IMR-90 (cell line): ENCODE results near the gene NTRK2. TPM values are rescaled to one million over a fixed set of nuclear protein-coding genes. Genes with fewer than 3 reads are reported as not detected.
A peak's percentile ranks its signal among the peaks of the same experiment; 100 is the strongest.

ENCODE experiments used
- ATAC-seq: fragments of 200-7000 bp; cut with Tn5 transposase; 2 replicates; pipeline ENCODE4 v1.9.1; 2020; ENCODE audit warnings: low read depth, mild to moderate bottlenecking, moderate library complexity
- BruUV-seq: library from RNA; stranded (reverse); fragments of 400-500 nt; replicated peaks from 2 replicates; lab custom pipeline; 2021; lab: Mats Ljungman, UMichigan
- CTCF ChIA-PET: fragments of 300-600 bp; formaldehyde crosslinking; extraction: SDS; loops from one replicate; lab custom pipeline; 2021; ENCODE audit warnings: antibody characterized with exemption; lab: Yijun Ruan, JAX
- POLR2A ChIA-PET: fragments of 300-600 bp; sonication (Branson Sonifier 250); formaldehyde crosslinking; loops from one replicate; lab custom pipeline; 2022; ENCODE audit warnings: antibody characterized with exemption; ENCODE audit not compliant: unreplicated experiment; lab: Charles Lee
- DNase-seq: peaks from one replicate; pipeline ENCODE4 v3.0.0; 2013
- H2AFZ ChIP-seq: replicated peaks from 2 replicates; pipeline ENCODE3; 2013; ENCODE audit warnings: low read length, mild to moderate bottlenecking; ENCODE audit not compliant: poor library complexity
- H2AK5ac ChIP-seq: 2 replicates; pipeline ENCODE4 v1.6.1; 2013; ENCODE audit warnings: low read depth, low read length, inconsistent platforms
- H2AK9ac ChIP-seq: replicated peaks from 2 replicates; pipeline ENCODE3; 2013; ENCODE audit warnings: mild to moderate bottlenecking, low read depth, low read length, moderate library complexity; ENCODE audit not compliant: poor library complexity
- H2BK120ac ChIP-seq: 2 replicates; pipeline ENCODE4 v1.6.1; 2013; ENCODE audit warnings: low read depth, low read length, inconsistent platforms
- H2BK15ac ChIP-seq: 3 replicates; pipeline ENCODE4 v1.6.1; 2013; ENCODE audit warnings: low read depth, low read length, inconsistent platforms
- H2BK20ac ChIP-seq: 2 replicates; pipeline ENCODE4 v1.6.1; 2013; ENCODE audit warnings: low read depth, mild to moderate bottlenecking, inconsistent platforms, low read length, moderate library complexity
- H2BK5ac ChIP-seq: 2 replicates; pipeline ENCODE4 v1.6.1; 2013; ENCODE audit warnings: mild to moderate bottlenecking, low read depth, low read length, inconsistent platforms; ENCODE audit not compliant: poor library complexity, severe bottlenecking
- H3K14ac ChIP-seq: replicated peaks from 2 replicates; pipeline ENCODE4 v1.6.1; 2013; ENCODE audit warnings: low read depth, low read length, inconsistent platforms
- H3K18ac ChIP-seq: 2 replicates; pipeline ENCODE4 v1.6.1; 2013; ENCODE audit warnings: low read depth, low read length, control low read depth
- H3K23ac ChIP-seq: 2 replicates; pipeline ENCODE4 v1.6.1; 2013; ENCODE audit warnings: low read depth, low read length, inconsistent platforms
- H3K27ac ChIP-seq: 2 replicates; pipeline ENCODE4 v1.5.1; 2013; ENCODE audit warnings: mild to moderate bottlenecking, control low read depth, low read length; ENCODE audit not compliant: insufficient read depth
- H3K27me3 ChIP-seq: 2 replicates; pipeline ENCODE4 v1.6.1; 2013; ENCODE audit warnings: low read length; ENCODE audit not compliant: control insufficient read depth, insufficient read depth
- H3K36me3 ChIP-seq: 2 replicates; pipeline ENCODE4 v1.6.1; 2013; ENCODE audit warnings: low read length, mixed read lengths; ENCODE audit not compliant: control insufficient read depth, insufficient read depth
- H3K4ac ChIP-seq: 2 replicates; pipeline ENCODE4 v1.6.1; 2013; ENCODE audit warnings: low read depth, low read length, inconsistent platforms
- H3K4me1 ChIP-seq: 2 replicates; pipeline ENCODE4 v1.6.1; 2013; ENCODE audit warnings: low read length, mixed read lengths; ENCODE audit not compliant: control insufficient read depth, insufficient read depth
- H3K4me2 ChIP-seq: 2 replicates; pipeline ENCODE4 v1.6.1; 2013; ENCODE audit warnings: low read depth, mild to moderate bottlenecking, control low read depth, low read length, moderate library complexity
- H3K4me3 ChIP-seq: 2 replicates; pipeline ENCODE4 v1.5.1; 2013; ENCODE audit warnings: low read depth, mild to moderate bottlenecking, control low read depth, low read length, moderate library complexity; ENCODE audit not compliant: insufficient read depth
- H3K56ac ChIP-seq: 2 replicates; pipeline ENCODE4 v1.6.1; 2013; ENCODE audit warnings: low read length, inconsistent platforms; ENCODE audit not compliant: insufficient read depth; ENCODE audit errors: extremely low read depth
- H3K79me1 ChIP-seq, 2 experiments: 2 replicates each; pipeline ENCODE4 v1.6.1; 2013; ENCODE audit warnings: low read length in 2 of 2, inconsistent platforms in 1 of 2, low read depth in 1 of 2
- H3K9ac ChIP-seq: 2 replicates; pipeline ENCODE4 v1.6.1; 2013; ENCODE audit warnings: low read depth, low read length, control low read depth
- H3K9me1 ChIP-seq: 2 replicates; pipeline ENCODE4 v1.6.1; 2013; ENCODE audit warnings: low read length, inconsistent platforms; ENCODE audit not compliant: insufficient read depth
- H3K9me3 ChIP-seq: 2 replicates; pipeline ENCODE4 v1.6.1; 2013; ENCODE audit warnings: low read length; ENCODE audit not compliant: control insufficient read depth, insufficient read depth
- H4K20me1 ChIP-seq: 2 replicates; pipeline ENCODE4 v1.6.1; 2013; ENCODE audit warnings: low read length, inconsistent platforms; ENCODE audit not compliant: insufficient read depth
- H4K5ac ChIP-seq: 2 replicates; pipeline ENCODE4 v1.6.1; 2013; ENCODE audit warnings: mild to moderate bottlenecking, low read depth, low read length, control low read depth
- H4K8ac ChIP-seq, 2 experiments: 2 replicates each; pipeline ENCODE4 v1.6.1; 2013; ENCODE audit warnings: low read depth in 2 of 2, low read length in 2 of 2, control low read depth in 1 of 2, inconsistent platforms in 1 of 2
- H4K91ac ChIP-seq: 2 replicates; pipeline ENCODE4 v1.6.1; 2013; ENCODE audit warnings: low read depth, low read length, inconsistent platforms; ENCODE audit not compliant: insufficient read depth
- BHLHE40 ChIP-seq: fragments of 150-350 bp; IDR thresholded peaks from 2 replicates; pipeline ENCODE4 v1.6.1; 2016; ENCODE audit warnings: mild to moderate bottlenecking, low read depth, low read length
- CEBPB ChIP-seq: IDR thresholded peaks from 2 replicates; pipeline ENCODE4 v1.6.1; 2012; ENCODE audit warnings: low read depth, low read length, improper control_type of control experiment
- MAFK ChIP-seq: IDR thresholded peaks from 2 replicates; pipeline ENCODE4 v1.6.1; 2012; ENCODE audit warnings: low read depth, low read length, improper control_type of control experiment
- NFE2L2 ChIP-seq: fragments of 150-350 bp; IDR thresholded peaks from 2 replicates; pipeline ENCODE4 v1.6.1; 2016; ENCODE audit warnings: low read depth, mild to moderate bottlenecking, low read length
- POLR2A ChIP-seq: IDR thresholded peaks from 2 replicates; pipeline ENCODE4 v1.6.1; 2012; ENCODE audit warnings: mild to moderate bottlenecking, low read depth, low read length
- RCOR1 ChIP-seq: IDR thresholded peaks from 2 replicates; pipeline ENCODE4 v1.6.1; 2012; ENCODE audit warnings: mild to moderate bottlenecking, low read length, improper control_type of control experiment; ENCODE audit not compliant: insufficient replicate concordance
- RFX5 ChIP-seq: IDR thresholded peaks from 2 replicates; pipeline ENCODE4 v1.8.0; 2012; ENCODE audit warnings: low read depth, mild to moderate bottlenecking, low read length, moderate library complexity
- SMC3 ChIP-seq: fragments of 150-350 bp; IDR thresholded peaks from 2 replicates; pipeline ENCODE4 v1.6.1; 2016; ENCODE audit warnings: low read depth, mild to moderate bottlenecking, antibody characterized with exemption, low read length, moderate library complexity
- WGBS, 2 experiments: methylation state at CpG; one replicate each; pipeline versions ENCODE4 v1.1.5 to v1.1.7; 2013; ENCODE audit warnings: missing lambda C conversion rate in 2 of 2; ENCODE audit not compliant: insufficient read length in 1 of 2; ENCODE audit errors: extremely low coverage in 2 of 2; 5-methylcytosine and 5-hydroxymethylcytosine counted together
- dilution Hi-C: fragments of 300-500 bp; cut with HindIII; formaldehyde crosslinking; loops from one replicate; pipeline ENCODE4 v1.14.3; 2018; ENCODE audit warnings: low sequenced_read_pairs; ENCODE audit not compliant: unreplicated experiment
- in situ Hi-C: fragments of 300-500 bp; cut with MboI; formaldehyde crosslinking; loops from 3 replicates; pipeline ENCODE4 v1.14.3; 2019; ENCODE audit warnings: low sequenced_read_pairs, inconsistent platforms, mixed read lengths
- intact Hi-C: fragments of 100-400 bp; cut with micrococcal nuclease; formaldehyde crosslinking; loops from 2 replicates; pipeline ENCODE4 v1.10.0; 2022
- polyA plus RNA-seq, 3 experiments: library from polyadenylated mRNA; depleted of rRNA; stranded (reverse); fragments of >200 nt; gene quantifications; 2 replicates each; pipeline ENCODE4 v1.2.3, GENCODE V29; 2012; ENCODE audit warnings: low replicate concordance in 1 of 3
- total RNA-seq: library from RNA; depleted of rRNA; stranded (reverse); fragments of >200 nt; gene quantifications from 2 replicates; pipeline ENCODE4 v1.2.3, GENCODE V29; 2012
- TF ChIP-seq, protein P1 (sequence below): fragments of 150-350 bp; IDR thresholded peaks from 2 replicates; pipeline ENCODE4 v1.6.1; 2017; ENCODE audit warnings: mild to moderate bottlenecking, antibody characterized with exemption, low read length, low read depth

Gene NTRK2
- total and polyA plus RNA-seq, 2 of the 4 experiments (the other 2 are of a cell fraction) = under 0.01 to 0.02 TPM

DNA sequence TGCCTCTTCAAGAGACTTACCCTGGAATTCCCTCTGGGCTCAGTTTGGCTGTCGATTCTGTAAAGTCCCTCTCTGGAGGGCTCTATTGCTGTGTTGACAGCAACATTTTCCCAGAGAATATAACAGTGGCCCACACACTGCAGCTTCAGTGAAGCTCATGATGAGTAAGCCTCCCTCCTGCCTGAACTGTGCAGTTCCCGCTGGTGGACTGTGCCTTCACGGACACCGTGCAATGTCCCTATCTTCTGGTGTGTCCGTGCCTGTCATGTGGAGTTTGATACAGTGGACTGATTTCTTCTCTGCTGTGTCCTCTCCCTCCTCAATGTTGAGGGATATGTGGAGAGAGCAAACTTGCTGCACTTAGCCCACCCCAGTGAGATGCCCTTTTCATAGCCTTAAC lies 109.0 kb downstream of the NTRK2 start:
- Histone ChIP-seq H3K79me1 (no peaks in the 10 kb centered on the region), H3K4me3 (no peak overlapping the region), H2BK5ac (no peak overlapping the region), H3K9ac (no peak overlapping the region), H4K5ac (no peak overlapping the region), H2AK9ac (no peak overlapping the region), H3K56ac (no peak overlapping the region), H2BK120ac (no peak overlapping the region), H3K23ac (no peak overlapping the region), H2BK15ac (no peak overlapping the region), H4K20me1 (no peaks in the 10 kb centered on the region), H3K4me1 (no peaks in the 10 kb centered on the region), H2AK5ac (no peak overlapping the region), H4K91ac (no peak overlapping the region), H3K4ac (no peak overlapping the region), H3K27ac (no peak overlapping the region), H3K14ac (no peak overlapping the region), H3K36me3 (no peaks in the 10 kb centered on the region), H2AFZ (peak overlapping the region; percentile 13), H4K8ac (no peak overlapping the region), H3K18ac (no peak overlapping the region), H3K27me3 (no peaks in the 10 kb centered on the region), H3K9me1 (no peaks in the 10 kb centered on the region), H2BK20ac (no peak overlapping the region), H3K4me2 (no peak overlapping the region), H3K9me3 (peaks cover 2% of the 10 kb centered on the region; the same call in 1 of the 2 replicates)
- ChIA-PET CTCF (interaction anchor here (1.4 kb wide), 1 partner anchor 382 kb away, joined by 4 read pairs; no protein-coding TSS in a partner anchor), POLR2A (no interaction called here)
- BruUV-seq = no TSS peak
- in situ Hi-C loops = no loop called here
- DNase-seq (no peak), ATAC-seq (no peak)
- WGBS, 2 experiments = no CpG with 5 or more reads among the region's 5 CpGs
- intact Hi-C loops = no loop called here
- TF ChIP-seq BHLHE40 = no peak
- TF ChIP-seq CEBPB = no peak
- TF ChIP-seq MAFK = no peak
- TF ChIP-seq NFE2L2 = no peak
- no peak for TF ChIP-seq RCOR1
- TF ChIP-seq RFX5 = no peak
- no peak for TF ChIP-seq POLR2A
- TF ChIP-seq, protein P1, sequence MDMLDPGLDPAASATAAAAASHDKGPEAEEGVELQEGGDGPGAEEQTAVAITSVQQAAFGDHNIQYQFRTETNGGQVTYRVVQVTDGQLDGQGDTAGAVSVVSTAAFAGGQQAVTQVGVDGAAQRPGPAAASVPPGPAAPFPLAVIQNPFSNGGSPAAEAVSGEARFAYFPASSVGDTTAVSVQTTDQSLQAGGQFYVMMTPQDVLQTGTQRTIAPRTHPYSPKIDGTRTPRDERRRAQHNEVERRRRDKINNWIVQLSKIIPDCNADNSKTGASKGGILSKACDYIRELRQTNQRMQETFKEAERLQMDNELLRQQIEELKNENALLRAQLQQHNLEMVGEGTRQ = no peak
- TF ChIP-seq SMC3 = no peak
- dilution Hi-C loops = no loop called here
